Panc1 (cell line): Measurements from ENCODE around the gene CLMP. TPM values are rescaled to one million over a fixed set of nuclear protein-coding genes. Genes with fewer than 3 reads are reported as not detected.

Experiments
- ATAC-seq: fragments of 200-7000 bp; cut with Tn5 transposase; 2 replicates; pipeline ENCODE4 v1.9.1; 2020; ENCODE audit warnings: mild to moderate bottlenecking, moderate library complexity
- BruUV-seq: library from RNA; stranded (reverse); fragments of 400-500 nt; replicated peaks from 2 replicates; lab custom pipeline; 2021; lab: Mats Ljungman, UMichigan
- CTCF ChIA-PET: fragments of 300-600 bp; sonication (Branson Sonifier 250); formaldehyde crosslinking; loops from one replicate; lab custom pipeline; 2022; ENCODE audit warnings: antibody characterized with exemption; lab: Charles Lee
- POLR2A ChIA-PET: fragments of 300-600 bp; sonication (Branson Sonifier 250); formaldehyde crosslinking; loops from one replicate; lab custom pipeline; 2022; ENCODE audit warnings: antibody characterized with exemption; lab: Charles Lee
- DNase-seq: peaks from one replicate; pipeline ENCODE4 v3.0.0-alpha.2; 2010; ENCODE audit warnings: low read depth, low spot score
- H3K27ac ChIP-seq: 2 replicates; pipeline ENCODE4 v1.5.1; 2011; ENCODE audit warnings: mild to moderate bottlenecking, low read length, inconsistent platforms
- H3K27me3 ChIP-seq: fragments of 200-500 bp; sonication (Bioruptor generic); 2 replicates; pipeline ENCODE4 v1.6.0; 2014; ENCODE audit warnings: low read length, inconsistent platforms; ENCODE audit not compliant: control insufficient read depth, insufficient read depth
- H3K36me3 ChIP-seq: fragments of 200-500 bp; sonication (Bioruptor generic); 2 replicates; pipeline ENCODE4 v1.5.1; 2014; ENCODE audit warnings: inconsistent platforms, mild to moderate bottlenecking, low read length, moderate library complexity; ENCODE audit not compliant: control insufficient read depth, insufficient read depth
- H3K4me1 ChIP-seq: 2 replicates; pipeline ENCODE4 v1.5.1; 2011; ENCODE audit warnings: inconsistent platforms, mild to moderate bottlenecking, low read length, moderate library complexity; ENCODE audit not compliant: control insufficient read depth, insufficient read depth
- H3K4me3 ChIP-seq, 2 experiments: 2 replicates each; pipeline ENCODE4 v1.5.1; 2011 to 2012; ENCODE audit warnings: low read depth in 2 of 2, low read length in 2 of 2, mild to moderate bottlenecking in 2 of 2, inconsistent platforms in 1 of 2, moderate library complexity in 1 of 2
- H3K9me3 ChIP-seq: fragments of 200-500 bp; sonication (Bioruptor generic); 2 replicates; pipeline ENCODE4 v1.5.1; 2014; ENCODE audit warnings: low read depth, mild to moderate bottlenecking, inconsistent platforms, low read length, moderate library complexity; ENCODE audit not compliant: control insufficient read depth, insufficient read depth
- CTCF ChIP-seq: fragments of 450-650 bp; IDR thresholded peaks from 2 replicates; pipeline ENCODE4 v1.5.1; 2017; ENCODE audit warnings: mild to moderate bottlenecking
- POLR2AphosphoS5 ChIP-seq: IDR thresholded peaks from 2 replicates; pipeline ENCODE4 v1.6.1; 2012; ENCODE audit warnings: mild to moderate bottlenecking, low read depth, low read length, moderate library complexity
- REST ChIP-seq, 2 experiments: IDR thresholded peaks; 2 replicates each; pipeline ENCODE4 v1.6.1; 2011 to 2012; ENCODE audit warnings: low read depth in 2 of 2, control low read depth in 1 of 2, low read length in 1 of 2, mild to moderate bottlenecking in 1 of 2, moderate library complexity in 1 of 2; ENCODE audit not compliant: insufficient read depth in 1 of 2
- SIN3A ChIP-seq: IDR thresholded peaks from 2 replicates; pipeline ENCODE4 v1.6.1; 2012; ENCODE audit warnings: low read depth, mild to moderate bottlenecking, low read length, moderate library complexity, borderline replicate concordance; ENCODE audit not compliant: insufficient read depth
- TCF7L2 ChIP-seq: IDR thresholded peaks from 2 replicates; pipeline ENCODE4 v1.6.1; 2011; ENCODE audit warnings: mild to moderate bottlenecking, low read depth, low read length, inconsistent platforms
- in situ Hi-C: cut with HindIII; loops from 2 replicates; pipeline ENCODE4 v1.10.0; 2016; ENCODE audit warnings: low sequenced_read_pairs, low pct_unique_long_range_greater_than_20kb
- intact Hi-C: fragments of 100-400 bp; cut with micrococcal nuclease; formaldehyde crosslinking; loops from one replicate; pipeline ENCODE4 v1.10.0; 2022; ENCODE audit not compliant: unreplicated experiment
- total RNA-seq: library from RNA; stranded (reverse); gene quantifications from one replicate; pipeline ENCODE4 v1.2.1, GENCODE V29; 2021; ENCODE audit not compliant: unreplicated experiment

CLMP gene
- total RNA-seq, 1 experiment from 2014 or later: 1.5 TPM

GRCh38 chr11:123218451-123218850 lies 23.4 kb upstream of the CLMP start:
- in situ Hi-C loops: no loop called here
- TF ChIP-seq SIN3A: no peak
- no peak for TF ChIP-seq REST (IDR thresholded peaks at IDR 0.05; ENCODE audit: insufficient read depth in 1 of 2, low read depth in 2 of 2, low read length in 1 of 2)
- no peak for TF ChIP-seq TCF7L2
- no peak for TF ChIP-seq CTCF
- no peak for TF ChIP-seq POLR2AphosphoS5
- Histone ChIP-seq H3K27me3 (no peaks in the 10 kb centered on the region), H3K27ac (no peak overlapping the region), H3K9me3 (no peaks in the 10 kb centered on the region), H3K36me3 (no peaks in the 10 kb centered on the region), H3K4me3 (no peak overlapping the region), H3K4me1 (no peaks in the 10 kb centered on the region; the same call in 1 of the 2 replicates)
- DNase-seq: no peak
- ATAC-seq: peak; percentile 53
- intact Hi-C loops: no loop called here
- ChIA-PET CTCF (no interaction called here), POLR2A (no interaction called here)
- BruUV-seq: no TSS peak

- intact Hi-C loops (no loop called here), in situ Hi-C loops (no loop called here)
- Histone ChIP-seq H3K4me1 (no peaks in the 10 kb centered on the region; the same call in 1 of the 2 replicates), H3K27me3 (no peaks in the 10 kb centered on the region), H3K9me3 (no peaks in the 10 kb centered on the region), H3K36me3 (no peaks in the 10 kb centered on the region), H3K27ac (no peak overlapping the region), H3K4me3 (no peak overlapping the region)
- ChIA-PET POLR2A (no interaction called here), CTCF (no interaction called here)
- no TSS peak for BruUV-seq
- no peak; the same call in 1 of the 2 replicates for ATAC-seq
- no peak for TF ChIP-seq REST (IDR thresholded peaks at IDR 0.05; ENCODE audit: insufficient read depth in 1 of 2, low read depth in 2 of 2, low read length in 1 of 2)
- TF ChIP-seq POLR2AphosphoS5: no peak
- TF ChIP-seq SIN3A: no peak
- TF ChIP-seq TCF7L2: no peak
- no peak for TF ChIP-seq CTCF
- no peak for DNase-seq
These were observed 22.8 kb upstream of the CLMP start for GRCh38 chr11:123217897-123218296.
